Activated gamma-delta T cell treated with Interleukin-2 at 50 U/mL for 16 hours (primary cell): ENCODE results near the gene PRR19.
A peak's percentile ranks its signal among the peaks of the same experiment; 100 is the strongest.

Source experiments
- DNase-seq: peaks from one replicate; pipeline ENCODE4 v3.0.0-alpha.2; 2020

PRR19 gene

DNA sequence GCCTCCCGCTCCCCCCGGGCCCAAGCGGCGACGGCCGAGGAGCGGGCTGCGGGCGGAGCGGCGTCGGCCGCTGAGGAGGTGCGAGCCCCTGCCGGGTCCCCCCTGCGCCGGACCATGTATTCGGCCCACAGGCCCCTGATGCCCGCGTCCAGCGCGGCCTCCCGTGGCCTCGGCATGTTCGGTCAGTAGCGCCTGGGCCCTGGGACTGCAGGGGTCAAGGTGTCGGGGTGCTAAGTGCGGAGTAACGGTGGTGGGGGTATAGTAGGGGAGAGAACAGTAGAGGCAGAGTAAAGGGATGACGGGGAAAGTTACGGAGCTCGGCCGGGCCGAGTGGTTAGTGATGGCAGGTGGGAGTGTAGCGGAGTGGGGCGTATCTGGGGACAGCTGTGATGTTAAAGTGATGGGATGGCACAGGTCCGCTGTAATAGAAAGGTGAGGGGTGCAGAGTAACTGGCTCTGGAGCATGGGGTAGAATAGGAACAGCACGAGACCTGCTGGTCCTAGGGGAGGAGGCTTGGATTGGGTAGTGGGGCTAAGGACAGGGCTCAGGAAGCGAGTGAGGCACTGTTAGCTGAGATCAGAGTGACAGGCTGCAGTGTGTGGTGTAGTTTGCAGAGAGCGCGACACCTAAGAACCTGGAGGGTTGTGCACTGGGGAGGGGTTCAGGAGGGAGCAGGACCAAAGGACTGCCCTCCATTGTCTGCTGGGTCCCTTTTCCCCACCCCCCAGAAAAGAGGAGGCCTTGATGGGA, 17.2 kb upstream of the PRR19 start:
- no peak for DNase-seq

DNA sequence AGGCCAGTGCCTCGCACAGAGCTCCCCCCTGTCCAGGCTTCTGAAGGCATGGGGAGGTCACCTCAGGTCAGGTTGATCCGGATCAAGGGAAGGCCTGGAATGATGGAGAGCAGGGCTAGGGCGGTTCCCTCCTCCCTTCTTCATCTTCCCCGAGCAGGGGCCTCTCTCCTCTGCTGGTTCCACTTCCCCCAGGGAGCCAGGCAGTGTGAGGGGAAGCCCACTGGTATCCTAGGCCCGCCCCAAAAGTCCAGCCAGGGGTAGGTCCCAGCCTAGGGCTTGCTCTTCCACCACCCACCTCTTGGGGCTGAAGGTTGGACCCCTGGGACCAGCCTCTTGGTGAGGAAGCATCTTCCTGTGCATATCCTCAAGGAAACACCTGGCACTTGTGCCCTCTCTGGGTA, 16.4 kb upstream of the PRR19 start:
- no peak for DNase-seq

DNA sequence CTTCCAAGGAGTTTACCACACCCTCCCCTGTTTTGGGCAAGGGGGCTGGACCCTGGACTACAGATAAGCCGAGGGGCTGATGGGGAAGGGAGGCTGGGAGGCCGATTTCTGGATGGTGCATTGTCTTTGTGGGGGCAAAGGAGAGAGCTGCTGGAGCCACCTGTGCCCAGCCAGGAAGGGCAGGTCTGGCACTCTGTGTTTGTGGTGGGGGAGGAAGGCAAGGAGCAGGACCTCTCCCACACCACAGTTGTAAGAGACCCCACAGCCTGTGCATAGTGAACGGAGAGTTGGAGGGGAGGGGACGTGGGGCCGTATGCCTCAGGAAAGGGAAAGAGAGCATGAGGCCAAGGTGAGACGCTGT, 16.0 kb upstream of the PRR19 start:
- no peak for DNase-seq

DNA sequence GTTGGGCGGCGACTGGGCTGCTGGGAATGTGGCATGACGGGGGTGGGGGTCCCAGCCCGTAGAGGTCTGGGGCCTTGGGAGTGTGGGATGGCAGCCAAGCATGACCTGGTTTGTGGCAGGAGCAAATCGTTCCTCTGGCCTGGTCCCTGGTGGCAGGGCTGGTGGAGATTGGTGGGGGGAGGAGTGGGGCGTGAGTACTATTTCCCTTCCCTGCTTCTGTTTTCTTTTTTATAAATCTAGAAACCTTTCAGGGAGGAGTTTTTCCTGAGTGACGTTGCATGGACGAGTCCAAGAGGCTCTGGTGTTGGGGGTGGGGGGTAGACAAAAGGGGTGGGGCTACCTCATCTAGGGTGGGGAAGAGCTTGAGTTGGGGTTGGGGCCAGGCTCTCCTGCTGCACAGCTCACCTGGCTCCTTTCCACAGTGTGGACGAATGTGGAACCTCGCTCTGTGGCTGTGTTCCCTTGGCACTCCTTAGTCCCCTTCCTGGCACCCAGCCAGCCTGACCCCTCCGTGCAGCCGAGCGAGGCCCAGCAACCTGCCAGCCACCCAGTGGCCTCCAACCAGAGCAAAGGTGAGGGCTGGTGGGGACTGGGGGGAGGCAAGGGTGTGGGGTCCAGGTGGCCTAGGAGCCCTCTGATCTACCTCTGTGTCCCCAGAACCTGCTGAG, 15.4 kb upstream of the PRR19 start:
- DNase-seq: no peak

GRCh38 chr19:42287017-42287826, 14.7 kb upstream of the PRR19 start:
- DNase-seq: no peak

DNA sequence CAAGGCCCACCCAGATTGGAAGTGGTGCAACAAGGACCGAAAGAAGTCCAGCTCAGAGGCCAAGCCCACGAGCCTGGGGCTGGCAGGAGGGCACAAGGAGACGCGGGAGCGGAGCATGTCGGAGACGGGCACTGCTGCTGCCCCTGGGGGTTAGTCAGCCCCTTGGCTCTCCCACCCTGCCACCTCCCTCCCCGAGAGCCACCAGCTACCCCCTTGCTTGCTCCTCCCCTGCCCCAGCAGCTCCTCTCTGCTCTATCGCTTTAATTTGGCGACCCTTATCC, 14.2 kb upstream of the PRR19 start:
- DNase-seq: no peak

- no peak for DNase-seq
Observed at GRCh38 chr19:42288387-42288786, 13.5 kb upstream of the PRR19 start.

DNA sequence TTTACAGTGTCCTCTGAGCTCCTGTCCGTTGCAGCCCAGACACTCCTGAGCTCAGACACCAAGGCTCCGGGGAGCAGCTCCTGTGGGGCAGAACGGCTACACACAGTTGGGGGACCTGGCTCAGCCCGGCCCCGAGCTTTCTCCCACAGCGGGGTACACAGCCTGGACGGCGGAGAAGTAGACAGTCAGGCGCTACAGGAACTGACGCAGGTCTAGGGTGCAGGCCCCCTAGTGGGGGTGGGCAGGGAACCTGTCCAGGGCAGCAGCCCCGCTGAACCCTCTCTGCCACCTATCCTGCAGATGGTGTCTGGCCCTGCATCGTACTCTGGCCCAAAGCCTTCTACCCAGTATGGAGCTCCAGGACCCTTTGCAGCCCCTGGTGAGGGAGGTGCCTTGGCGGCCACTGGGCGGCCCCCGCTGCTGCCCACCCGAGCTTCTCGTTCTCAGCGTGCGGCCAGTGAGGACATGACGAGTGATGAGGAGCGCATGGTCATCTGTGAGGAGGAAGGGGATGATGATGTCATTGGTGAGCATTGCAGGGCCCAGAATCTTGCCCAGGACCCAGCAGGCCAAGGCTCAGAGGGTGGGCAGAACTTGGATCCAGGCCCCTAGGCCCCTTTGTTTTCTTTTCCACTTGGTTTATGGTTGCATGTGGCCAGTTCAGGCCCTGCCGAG, 12.9 kb upstream of the PRR19 start:
- DNase-seq: no peak

GRCh38 chr19:42289556-42290041, 12.3 kb upstream of the PRR19 start:
- no peak for DNase-seq

GRCh38 chr19:42290136-42290522, 11.8 kb upstream of the PRR19 start:
- DNase-seq: no peak

DNA sequence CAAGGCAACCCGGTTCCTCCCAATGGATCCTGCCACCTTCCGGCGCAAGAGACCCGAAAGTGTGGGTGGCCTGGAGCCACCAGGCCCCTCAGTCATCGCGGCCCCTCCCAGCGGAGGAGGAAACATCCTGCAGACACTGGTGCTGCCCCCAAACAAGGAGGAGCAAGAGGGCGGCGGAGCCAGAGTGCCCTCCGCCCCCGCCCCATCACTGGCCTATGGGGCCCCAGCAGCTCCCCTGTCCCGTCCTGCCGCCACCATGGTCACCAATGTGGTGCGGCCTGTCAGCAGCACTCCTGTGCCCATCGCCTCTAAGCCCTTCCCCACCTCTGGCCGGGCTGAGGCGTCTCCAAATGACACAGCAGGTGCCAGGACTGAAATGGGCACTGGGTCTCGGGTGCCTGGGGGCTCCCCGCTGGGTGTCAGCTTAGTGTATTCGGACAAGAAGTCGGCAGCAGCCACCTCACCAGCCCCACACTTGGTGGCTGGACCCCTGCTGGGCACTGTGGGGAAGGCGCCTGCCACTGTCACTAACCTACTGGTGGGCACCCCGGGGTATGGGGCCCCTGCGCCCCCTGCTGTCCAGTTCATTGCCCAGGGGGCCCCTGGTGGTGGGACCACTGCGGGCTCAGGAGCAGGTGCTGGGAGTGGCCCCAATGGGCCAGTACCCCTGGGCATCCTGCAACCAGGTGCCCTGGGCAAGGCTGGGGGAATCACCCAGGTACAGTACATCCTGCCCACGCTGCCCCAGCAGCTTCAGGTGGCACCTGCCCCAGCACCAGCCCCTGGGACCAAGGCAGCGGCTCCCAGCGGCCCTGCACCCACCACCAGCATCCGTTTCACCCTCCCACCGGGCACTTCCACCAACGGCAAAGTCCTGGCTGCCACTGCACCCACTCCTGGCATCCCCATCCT, 11.2 kb upstream of the PRR19 start:
- peak; percentile 67 for DNase-seq

- no peak for DNase-seq
Observed at GRCh38 chr19:42291435-42291810, 10.5 kb upstream of the PRR19 start.

DNA sequence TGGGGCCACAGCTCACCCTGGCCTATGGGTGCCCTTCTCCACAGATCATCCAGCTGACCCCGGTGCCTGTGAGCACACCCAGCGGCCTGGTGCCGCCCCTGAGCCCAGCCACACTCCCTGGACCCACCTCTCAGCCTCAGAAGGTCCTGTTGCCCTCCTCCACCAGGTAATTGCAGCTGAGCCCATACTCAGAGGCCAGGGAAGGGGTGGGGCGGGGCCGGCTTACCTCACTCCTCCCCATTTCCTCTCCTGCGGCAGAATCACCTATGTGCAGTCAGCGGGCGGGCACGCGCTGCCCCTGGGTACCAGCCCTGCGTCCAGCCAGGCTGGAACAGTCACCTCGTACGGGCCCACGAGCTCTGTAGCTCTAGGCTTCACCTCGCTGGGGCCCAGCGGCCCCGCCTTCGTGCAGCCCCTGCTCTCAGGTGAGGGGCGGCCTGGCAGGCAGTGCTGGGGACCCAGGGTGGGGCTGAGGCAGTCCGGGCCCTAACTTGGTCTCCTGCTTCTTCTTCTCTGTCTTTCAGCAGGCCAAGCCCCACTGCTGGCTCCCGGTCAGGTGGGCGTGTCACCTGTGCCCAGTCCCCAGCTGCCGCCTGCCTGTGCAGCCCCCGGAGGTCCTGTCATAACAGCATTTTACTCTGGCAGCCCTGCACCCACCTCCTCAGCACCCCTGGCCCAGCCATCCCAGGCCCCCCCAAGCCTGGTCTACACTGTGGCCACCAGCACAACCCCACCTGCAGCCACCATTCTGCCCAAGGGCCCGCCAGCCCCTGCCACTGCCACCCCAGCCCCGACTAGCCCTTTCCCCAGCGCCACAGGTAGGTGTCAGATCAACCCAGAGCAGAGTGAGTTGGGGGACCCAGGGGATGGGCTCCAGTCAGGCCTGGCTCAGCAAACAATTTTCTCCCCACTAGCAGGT, 9.6 kb upstream of the PRR19 start:
- no peak for DNase-seq

GRCh38 chr19:42292963-42293362, 9.0 kb upstream of the PRR19 start:
- no peak for DNase-seq

DNA sequence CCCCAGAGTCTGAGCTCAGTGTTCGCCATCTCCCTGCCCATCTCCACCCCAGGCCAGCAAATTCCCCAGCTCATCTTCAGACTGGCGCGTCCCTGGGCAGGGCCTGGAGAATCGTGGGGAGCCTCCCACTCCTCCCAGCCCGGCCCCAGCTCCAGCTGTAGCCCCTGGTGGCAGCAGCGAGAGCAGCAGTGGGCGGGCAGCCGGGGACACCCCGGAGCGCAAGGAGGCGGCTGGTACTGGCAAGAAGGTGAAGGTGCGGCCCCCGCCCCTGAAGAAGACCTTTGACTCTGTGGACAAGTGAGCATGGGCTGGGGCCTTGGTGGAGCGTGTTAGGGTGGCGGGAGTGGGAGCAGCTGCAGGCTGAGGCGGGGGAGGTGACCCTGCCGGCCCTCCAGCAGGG, 8.4 kb upstream of the PRR19 start:
- DNase-seq: no peak

DNA sequence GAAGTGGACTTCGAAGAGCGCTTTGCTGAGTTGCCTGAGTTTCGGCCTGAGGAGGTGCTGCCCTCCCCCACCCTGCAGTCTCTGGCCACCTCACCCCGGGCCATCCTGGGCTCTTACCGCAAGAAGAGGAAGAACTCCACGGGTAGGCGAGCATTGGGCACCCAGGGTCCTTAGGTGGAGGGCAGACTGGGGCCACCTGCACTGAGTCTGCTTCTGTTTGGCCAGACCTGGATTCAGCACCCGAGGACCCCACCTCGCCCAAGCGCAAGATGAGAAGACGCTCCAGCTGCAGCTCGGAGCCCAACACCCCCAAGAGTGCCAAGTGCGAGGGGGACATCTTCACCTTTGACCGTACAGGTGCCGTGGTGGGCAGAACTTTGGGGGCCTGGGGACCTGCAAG, 8.0 kb upstream of the PRR19 start:
- DNase-seq: no peak

DNA sequence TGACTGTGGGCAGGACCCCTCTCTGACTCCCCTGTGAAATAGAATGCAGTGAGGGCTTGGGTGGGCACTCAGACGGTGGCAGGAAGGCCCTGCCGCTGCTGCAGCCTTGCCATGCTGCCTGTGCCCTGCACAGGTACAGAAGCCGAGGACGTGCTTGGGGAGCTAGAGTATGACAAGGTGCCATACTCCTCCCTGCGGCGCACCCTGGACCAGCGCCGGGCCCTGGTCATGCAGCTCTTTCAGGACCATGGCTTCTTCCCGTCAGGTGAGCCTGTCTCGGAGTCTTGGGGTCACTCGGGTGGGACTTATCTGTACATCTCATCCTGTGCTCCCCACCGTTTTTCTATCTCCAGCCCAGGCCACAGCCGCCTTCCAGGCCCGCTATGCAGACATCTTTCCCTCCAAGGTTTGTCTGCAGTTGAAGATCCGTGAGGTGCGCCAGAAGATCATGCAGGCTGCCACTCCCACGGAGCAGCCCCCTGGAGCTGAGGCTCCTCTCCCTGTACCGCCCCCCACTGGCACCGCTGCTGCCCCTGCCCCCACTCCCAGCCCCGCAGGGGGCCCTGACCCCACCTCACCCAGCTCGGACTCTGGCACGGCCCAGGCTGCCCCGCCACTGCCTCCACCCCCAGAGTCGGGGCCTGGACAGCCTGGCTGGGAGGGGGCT, 7.3 kb upstream of the PRR19 start:
- no peak for DNase-seq

GRCh38 chr19:42295342-42295741, 6.6 kb upstream of the PRR19 start:
- no peak for DNase-seq

GRCh38 chr19:42295831-42296525, 6.0 kb upstream of the PRR19 start:
- peak; percentile 94 for DNase-seq

DNA sequence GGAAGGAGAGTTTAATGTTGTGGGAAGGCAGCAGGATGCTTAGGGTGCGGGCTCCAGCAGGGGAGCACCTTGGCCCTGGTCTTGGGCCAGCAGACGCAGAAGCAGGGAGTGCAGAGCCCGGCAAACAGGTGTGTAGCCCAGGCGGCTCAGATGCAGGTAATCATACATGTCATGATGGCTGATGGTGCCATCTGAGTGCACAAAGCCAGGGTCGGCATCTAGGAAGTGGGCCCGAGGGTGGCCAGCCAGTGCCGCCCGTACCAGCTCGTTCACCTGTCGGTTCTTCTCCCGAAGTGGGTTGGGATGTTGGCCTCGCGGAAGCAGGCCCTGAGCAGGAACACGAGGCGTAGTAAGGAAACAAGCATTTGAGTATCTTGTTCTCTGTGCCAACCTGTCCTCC, 4.9 kb upstream of the PRR19 start:
- DNase-seq: no peak
